ENCODE results near the gene TMEM63C.

TMEM63C gene

DNA sequence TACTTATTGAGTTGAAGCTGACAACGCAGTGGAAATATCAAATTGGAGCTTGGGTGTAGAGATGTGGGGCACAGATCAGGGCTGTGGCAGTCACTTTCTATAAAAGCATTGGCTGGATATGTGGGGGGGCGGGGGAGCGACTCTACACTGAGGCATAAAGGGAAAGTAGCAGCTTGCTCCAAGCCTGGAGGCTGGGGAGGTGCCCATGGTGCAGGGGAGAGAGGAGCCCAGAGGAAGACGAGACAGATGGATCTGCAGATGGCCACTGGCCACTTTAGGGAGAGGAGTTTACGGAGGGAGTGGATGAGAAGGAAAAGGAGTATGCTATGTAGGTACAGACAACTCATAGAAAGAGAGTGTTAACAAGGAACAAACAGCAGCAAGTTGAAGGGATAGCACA, 102.9 kb downstream of the TMEM63C start:
- no peak for DNase-seq

DNA sequence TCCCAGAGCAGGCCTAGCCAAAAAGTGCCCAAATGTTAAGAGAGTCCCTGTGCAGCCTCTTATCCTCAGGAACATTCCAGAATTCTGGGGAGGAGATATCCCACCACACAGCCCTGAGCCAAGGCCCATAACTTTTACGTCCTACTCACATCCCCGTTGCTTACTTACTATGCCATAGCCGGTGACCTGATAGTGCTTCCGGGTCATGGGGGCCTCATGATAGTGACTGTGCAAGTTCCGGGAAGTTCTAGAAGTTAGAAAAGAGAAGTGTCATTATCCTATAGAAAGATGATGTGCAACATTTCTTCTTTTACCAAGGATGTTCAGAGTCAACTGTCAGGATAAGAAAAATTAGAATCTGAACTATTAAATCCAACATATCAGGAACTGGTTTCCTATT, 105.0 kb downstream of the TMEM63C start:
- DNase-seq = no peak

DNA sequence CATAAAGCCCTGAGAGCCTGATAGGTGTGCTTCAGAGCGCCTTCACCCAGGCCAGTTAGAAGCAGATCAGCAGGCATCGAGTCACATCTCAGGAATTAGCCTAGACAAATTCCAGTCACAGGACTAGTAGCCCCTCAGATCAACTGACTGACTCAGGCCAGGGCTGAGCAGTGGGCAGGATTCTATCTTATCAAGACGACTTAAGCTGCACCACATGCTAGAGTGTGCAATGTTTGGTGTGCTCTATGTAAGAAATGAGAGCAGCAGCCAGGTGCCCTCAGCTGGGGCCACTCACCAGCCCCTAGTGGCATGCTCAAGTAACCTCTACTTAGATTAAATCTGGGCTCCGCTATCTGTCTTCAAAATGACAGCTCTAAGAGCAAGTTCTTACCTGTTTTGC, 109.1 kb downstream of the TMEM63C start:
- DNase-seq = no peak

DNA sequence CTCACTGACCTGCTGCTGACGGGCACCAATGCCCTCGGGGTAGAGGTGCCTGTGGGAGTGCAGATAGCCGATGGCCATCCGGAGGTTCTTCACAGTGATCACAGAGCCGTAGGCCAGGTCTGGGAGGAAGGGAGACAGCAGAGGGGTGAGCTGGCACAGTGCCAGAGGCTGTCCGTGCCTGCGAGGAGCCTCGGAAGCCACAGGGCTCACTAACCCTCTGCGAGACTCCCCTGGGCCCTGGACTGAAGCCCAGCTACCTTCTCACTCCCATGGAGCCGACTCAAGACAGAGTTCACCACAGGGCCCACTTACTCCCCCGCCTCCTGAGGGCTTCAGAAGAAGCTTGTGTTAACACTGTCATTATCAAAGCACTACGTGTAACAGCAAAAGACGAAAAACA, 114.6 kb downstream of the TMEM63C start:
- DNase-seq = no peak

DNA sequence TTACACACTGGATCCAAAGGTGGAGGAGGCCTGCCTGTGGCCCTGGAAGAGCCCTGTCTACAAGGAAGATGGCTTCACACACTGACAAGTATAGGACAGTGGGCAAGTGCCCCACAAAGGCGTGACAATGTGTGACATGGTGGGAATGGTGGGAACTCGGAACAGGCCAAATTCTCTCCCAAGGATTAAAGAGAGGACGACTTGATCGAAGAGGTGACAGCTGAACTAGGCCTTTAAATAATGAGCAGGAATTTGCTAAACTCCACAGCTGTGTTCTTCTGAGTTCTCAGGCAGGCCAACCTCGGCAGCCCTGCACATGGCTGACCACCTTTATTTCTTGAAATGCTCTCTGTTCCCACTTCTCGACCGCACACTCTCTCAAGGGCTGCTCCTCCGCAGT, 115.3 kb downstream of the TMEM63C start:
- DNase-seq = no peak

DNA sequence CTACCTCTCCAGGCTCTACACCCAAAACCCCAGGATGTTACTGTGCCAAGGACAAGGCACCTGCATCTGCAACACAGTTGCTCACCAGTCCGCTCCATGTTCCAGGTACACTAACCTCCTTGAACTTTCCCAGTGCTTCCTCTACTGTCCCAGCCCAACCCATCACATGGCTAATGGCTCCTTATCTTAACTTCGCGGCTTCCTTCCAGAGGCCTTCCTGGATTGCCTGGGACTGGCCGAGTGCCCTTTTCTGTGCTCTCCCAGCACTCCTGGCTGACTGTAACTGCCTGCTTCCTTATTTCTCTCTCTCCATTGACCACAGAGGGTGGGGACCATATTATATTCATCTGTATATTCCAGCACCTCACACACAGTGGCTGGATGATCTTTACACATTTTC, 118.2 kb downstream of the TMEM63C start:
- DNase-seq = no peak

DNA sequence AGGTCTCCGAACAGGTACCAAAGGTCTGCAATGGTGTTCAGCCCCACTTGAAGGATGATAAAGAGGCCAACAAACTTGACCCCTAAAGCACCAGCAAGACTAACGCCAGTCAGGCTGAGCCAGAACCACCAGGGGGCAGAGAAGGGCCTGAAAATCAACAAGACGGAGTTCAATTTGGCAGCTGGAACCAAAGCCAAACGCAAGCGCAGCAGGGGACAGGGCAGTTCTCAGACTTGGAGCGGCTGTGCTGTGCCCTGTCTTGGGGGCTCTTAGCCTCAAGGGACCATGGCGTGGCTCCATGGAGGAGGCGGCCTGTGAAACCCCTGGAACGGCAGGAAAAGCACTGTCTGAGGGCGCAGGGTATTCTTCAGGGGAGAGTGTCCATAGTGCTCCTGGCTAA, 119.5 kb downstream of the TMEM63C start:
- DNase-seq = peak; percentile 53

DNA sequence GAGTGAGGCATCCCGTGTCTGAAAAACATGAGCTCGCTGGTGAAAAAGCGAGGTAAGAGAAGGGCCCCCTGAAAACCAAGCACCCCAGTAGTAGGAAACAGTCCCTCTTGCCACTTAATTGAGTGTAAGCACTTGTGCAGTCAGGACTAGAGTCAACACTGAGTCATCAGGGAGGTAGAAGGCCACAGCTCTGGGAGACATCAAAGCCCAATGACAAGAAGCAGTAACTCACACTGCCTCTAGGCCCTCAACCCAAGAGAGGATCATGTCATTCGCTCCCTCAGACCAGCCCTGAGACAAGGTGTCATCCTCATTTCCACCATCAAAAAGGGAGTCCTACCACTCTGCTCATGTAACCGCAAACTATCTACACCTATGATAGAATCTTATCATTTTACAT, 121.3 kb downstream of the TMEM63C start:
- DNase-seq = no peak

DNA sequence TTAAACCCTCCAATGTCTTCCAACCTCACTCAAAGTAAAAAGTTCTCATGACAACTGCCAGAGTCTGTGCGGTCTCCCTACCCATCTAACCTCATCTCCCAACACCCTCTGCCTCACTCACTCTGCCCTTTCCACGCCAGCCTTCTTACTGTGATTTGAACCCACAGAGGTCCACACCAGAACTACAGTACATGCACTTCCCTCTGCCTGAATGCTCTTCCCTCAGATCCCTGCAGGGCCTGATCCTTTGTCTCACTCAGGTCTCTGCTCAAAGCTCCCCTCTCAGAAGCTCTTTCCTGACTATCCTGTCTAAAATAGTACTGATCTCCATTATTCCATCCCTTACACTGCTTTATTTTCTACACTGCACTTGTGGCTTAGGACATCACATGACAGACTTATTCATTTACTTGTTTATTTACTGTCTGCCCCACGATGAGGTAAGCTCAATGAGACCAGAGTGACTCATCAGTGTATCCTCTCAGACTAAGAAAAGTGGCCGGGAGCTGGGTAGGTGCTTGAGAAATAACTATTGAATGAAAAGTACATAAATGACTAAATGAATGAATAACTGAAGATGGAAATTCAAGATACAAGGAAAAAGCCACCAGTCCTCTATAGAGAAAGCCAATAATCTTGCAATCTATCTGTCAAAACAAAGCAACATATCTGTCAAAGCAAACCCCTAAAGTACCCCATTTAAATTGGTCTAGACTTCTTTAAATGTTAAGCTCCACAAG, 122.0 kb downstream of the TMEM63C start:
- DNase-seq = no peak

DNA sequence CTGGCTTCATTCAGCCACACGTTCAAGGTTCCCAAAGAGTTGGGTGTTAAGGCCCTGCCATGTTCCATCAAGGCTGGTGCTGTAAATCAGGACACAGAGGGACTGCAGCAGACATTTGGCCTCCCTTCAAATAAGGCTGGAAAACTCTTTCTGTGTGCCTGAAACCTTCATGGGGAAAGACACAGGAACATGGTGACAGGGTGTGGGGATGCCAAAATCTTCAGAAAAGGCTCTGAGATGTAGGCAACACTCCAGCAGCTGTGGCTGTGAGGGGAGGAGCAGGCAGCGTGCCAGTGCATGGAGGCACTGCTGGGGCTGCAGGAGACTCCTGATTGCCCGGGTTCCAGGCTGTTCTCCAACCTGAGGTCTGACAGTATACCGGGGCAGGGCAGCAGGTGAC, 124.1 kb downstream of the TMEM63C start:
- DNase-seq = no peak

DNA sequence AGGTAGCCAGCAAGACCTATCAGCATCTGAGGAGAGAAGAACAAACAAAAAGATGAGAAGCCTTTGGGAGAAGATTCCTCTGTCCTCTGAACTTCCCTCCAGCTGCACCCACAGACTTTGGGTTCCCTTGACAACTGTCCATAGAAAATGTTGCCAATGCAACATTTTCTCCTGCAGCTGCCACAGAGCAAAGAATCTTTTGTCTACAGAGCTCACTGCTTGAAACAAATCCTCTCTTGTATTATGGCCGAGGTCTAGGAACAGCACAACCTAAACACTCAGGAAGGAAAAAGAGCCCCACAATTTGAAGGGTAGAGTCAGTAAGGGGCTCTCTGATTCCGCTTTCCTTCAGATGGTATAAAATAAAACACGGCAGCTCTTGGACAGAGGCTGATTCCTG, 124.8 kb downstream of the TMEM63C start:
- no peak for DNase-seq

DNA sequence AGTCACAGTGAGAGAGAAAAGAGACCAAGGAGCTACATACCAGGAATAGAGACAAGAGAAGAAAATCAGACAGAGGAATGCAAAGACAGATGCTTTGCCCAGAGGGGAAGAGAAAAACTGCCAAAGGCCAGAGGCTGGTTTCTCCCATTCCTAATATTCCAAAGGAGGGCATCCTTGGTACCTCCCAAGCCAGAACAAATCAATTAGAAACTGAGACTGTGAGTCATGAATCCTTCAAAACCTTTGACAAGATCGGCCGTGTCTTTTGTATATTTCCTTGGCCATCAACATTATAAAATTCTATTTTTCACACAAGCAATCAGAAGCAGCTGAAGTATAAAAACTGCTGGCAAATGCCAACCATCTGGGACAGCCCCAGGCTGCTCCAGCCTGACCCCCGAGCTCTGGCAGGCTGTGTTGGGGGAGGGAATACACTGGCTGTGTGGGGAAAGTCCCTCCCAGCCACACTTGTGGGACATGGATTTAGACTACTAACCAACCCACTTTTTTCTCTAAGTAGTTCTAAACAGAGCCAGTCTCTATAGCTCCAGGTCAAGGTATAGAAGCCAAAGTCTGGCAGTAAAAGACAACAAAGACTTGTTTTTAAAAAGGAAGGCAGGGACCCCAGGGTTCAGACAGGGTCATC, 125.4 kb downstream of the TMEM63C start:
- DNase-seq = no peak
